Measurements from ENCODE around the gene GPR141.
"Not testable (repeated sequence)": the region's sequence is repeated elsewhere in the genome, so short reads cannot be mapped to it uniquely, and the experiment has no call there.

Gene GPR141

DNA sequence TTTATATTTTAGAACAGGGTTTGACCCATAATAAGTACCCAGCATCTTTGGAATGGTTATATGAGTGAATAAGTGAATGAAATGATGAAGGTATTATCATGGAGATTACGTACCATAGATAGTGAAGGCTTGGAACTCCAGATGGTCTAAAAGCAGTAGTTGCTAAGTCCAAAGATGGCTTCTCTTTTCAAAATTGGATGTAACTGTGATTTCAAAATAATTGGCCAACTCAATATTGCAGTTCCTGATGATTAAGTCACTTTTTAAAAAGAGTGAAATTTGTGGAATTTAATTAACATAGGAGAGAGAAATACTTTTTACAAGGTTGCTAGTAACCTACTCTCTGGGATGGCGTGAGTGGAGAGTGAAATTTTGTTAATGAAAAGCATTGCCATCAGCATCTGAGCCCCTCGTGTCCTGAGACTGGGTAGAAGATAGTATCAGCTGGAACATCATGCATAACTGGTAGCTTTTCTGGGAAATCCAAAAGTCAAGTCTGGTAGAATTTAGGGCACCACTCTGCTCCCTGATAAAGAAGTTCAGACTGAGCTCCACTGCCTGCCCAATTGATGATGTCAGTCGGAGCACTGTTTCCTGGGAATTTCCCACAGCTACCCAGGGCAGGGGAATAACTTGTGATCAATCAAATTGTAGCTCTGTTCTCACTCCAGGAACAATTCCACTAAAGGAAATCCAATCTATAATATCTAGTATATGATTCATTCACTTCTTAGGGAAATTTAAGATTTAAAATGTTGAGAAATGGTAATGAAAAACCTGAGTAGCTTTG, 3.2 kb downstream of the GPR141 start:
- no peak for DNase-seq (ENCODE audit: low read depth)

DNA sequence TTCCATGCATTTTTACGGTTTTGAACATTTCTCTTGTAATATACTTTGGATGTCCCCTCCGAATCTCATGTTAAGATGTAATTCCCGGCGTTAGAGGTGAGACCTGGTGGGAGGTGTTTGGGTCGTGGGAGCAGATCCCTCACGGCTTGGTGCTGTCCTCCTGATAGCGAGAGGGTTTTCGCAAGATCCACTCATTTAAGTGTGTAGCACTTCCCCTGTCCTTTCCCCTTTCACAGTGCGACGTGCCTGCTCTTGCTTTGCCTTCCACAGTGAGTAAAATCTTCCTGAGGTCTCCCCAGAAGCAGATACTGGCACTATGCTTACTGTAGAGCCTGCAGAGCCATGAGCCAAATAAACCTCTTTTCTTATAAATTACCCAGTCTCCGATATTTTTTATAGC, 6.6 kb downstream of the GPR141 start:
- DNase-seq (ENCODE audit: low read depth), result no peak

DNA sequence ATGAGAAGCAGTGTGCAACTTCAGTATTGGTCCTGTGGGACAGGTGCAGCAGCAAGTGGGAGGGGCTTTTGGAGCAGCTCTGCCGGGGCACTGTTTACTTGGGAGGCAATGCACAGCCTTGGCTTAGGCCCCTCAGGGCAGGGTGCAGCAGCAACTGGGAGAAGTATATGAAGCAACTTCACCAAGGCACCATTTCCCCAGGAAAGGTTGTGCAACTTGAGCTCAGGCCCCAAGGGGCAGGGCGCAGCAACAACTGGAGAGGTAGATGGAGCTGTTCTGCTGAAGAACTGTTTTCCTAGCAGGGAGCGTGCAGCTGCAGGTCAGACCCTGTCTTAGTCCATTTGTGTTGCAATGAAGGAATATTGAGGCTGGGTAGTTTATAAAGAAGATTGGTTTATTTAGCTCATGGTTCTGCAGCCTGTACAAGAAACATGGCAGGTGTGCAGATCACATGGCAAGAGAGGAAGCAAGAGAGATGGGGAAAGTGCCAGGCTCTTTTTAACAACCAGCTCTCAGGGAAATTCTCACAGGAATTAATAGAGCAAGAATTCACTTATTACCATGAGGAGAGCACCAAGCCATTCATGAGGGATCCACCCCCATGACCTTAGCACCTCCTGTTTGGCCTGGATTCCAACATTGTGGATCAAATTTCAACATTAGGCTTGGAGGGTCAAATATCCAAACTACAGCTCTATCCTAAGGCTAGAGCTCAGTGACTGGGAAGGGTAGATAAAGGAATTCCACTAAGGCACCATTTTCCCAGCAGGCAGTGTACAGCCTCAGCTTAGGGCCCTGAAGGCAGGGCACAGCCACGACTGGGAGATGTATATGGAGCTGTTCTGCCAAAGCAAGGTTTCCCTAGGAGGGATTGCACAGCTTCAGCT, 10.9 kb downstream of the GPR141 start:
- DNase-seq (ENCODE audit: low read depth), result no peak

DNA sequence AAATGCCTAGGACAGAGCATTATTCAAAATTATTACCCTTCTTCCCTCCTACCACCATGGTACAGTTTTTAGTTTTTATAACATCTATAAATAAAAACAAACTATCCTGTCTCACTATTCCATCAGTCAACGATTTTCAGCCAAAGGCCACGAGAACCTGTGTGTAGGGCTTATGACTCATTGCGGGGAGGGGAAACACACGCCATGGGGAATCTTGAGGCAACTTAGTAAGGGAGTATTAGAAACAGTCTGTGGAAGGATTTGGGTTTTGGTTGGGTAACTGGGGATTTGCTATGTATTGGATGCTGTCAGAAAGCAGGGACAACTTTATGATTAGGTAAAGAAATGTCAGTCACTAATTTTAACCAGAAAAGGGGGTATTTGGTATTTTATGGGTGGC, 14.7 kb downstream of the GPR141 start:
- no peak for DNase-seq (ENCODE audit: low read depth)

DNA sequence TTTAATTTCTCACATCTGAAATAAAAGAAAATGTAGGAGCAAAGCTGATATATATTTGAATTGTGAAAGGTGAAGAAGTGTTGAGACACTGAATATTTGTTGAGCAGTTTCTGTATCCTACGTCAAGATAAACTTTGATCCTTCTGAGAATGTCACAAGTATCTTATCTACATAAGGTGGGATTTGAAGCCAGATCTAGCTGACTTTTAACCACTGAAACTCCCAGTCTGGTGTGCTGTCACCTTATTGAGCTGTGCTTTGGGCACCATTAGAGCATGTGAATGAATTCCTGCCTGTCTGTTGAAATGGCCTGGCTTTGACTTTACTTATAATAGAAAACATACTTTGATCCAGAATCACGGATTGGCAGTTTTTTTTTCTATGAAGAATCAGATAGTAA, 15.2 kb downstream of the GPR141 start:
- no peak for DNase-seq (ENCODE audit: low read depth)

DNA sequence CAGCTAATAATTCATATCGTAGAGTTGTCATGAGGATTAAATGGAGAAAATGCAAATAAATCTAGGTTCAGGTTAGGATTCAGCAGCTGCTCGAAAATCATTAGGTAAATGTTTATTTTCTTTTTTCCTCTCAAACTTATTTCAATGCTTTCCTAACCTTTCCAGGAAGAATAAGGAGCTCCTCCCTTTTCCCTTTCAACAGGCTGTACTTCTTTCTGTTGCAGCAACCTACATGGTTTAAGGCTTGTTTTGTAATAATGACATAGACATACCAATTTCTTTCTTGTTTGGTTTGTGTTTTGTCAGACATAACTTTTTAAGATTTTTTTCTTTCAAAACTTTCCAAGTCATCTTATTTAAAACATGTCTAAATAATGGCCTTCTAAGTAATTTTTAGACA, 18.2 kb downstream of the GPR141 start:
- DNase-seq (ENCODE audit: low read depth), result no peak

DNA sequence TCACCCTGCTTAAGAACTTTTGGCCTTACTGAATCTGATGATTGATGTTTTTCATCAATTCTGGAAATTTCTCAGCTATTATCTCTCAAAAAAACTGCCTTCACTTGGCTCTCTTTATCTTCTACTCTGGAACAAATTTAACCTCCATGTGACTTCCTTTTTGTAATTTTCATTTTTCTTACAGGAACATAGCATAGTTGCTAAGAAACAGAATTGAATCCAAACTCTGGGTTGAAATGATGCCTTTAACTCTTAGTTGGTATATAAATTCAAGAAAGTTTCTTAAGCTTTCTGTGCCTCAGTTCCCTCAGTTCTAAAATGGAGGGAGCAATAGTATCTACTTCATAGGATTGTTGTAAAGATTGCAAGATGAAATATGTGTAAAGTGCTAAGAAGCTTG, 19.8 kb downstream of the GPR141 start:
- DNase-seq (ENCODE audit: low read depth), result no peak

DNA sequence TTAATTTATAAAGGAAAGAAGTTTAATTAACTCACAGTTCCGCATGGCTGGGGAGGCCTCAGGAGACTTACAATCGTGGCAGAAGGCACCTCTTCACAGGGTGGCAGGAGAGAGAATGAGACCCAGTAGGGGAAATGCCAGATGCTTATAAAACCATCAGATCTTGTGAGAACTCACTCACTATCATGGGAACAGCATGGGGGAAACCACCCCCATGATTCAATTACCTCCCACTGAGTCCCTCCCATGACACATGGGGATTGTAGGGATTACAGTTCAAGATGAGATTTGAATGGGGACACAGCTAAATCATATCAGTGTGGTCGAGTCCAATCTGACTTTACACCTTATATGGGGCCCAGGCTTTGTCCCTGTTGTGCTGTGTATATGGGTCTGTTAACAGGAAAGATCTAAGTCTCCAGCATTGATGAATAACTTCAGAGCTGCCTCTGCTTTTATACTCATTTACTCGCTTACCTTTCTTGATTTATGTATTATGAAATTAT, 20.8 kb downstream of the GPR141 start:
- not testable (repeated sequence) for DNase-seq (ENCODE audit: low read depth)

DNA sequence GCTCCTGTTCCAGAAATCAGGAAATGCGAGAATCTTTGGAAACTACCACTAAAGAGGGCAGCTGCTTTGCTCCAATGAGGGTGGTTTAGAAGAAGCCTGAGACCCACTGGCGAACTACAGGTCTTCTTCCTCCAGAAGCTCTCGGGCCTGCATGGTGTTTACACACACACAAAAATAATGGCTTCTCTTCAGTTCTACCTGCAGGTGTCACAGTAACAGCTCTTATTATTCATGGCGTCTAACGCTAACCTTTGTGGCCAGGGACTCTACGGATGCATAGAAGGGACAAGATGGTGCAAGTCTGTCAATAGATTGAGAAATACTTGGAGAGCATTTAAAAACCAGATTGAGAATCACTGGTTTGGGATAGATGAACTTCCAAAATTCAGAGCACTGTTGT, 22.4 kb downstream of the GPR141 start:
- no peak for DNase-seq (ENCODE audit: low read depth)

DNA sequence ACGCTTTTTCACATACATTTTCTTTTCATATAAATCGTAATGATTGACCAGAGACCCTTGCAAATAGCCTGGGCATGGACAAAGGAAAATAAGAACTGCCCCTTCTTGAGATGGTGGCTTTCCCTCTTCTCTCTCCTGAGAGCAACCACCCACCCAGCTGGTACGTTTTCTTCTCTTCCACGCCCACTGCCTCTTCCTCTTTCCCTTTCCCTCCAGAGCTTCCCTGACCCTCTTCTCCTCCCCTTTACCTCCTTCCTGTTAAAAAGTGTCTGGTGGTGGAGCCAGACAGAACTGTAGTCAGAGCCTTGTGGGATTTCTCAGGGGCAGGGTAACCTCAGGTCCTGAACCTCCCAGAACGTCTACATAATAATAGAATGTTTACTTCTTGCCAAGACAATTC, 23.2 kb downstream of the GPR141 start:
- no peak for DNase-seq (ENCODE audit: low read depth)

DNA sequence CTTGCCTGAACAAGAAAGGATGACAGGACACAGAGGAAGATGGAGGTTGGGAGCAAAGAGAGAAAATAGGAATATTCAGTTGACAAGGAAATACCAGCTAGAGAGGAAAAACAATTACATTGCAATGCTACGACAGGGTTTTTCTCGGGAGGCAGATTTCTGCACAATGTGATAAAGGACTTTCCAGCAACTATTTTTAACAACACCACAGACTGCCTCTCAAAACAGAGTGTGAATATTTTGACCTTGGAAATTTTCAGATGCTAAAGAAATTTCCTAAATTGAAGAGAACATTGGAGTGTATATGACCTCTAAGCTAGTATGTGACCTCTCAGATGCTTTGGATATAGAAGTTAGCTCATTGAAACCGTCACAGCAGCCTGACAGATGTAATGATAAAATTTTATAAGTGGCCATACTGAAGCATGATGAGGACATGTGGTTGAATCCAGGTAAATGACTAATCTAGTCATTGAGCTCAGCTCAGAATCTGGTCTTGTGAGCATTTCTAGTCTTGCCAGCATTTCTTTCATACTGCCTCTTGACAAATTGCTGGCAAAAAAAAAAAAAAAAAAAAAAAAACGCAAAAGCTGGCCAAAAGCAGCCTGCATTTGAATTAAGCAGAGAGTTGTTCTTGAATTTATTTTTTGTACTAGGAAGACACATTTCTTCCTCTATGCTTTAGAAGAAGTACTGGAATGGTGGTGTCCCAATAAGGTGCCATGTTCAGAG, 24.4 kb downstream of the GPR141 start:
- no peak for DNase-seq (ENCODE audit: low read depth)

DNA sequence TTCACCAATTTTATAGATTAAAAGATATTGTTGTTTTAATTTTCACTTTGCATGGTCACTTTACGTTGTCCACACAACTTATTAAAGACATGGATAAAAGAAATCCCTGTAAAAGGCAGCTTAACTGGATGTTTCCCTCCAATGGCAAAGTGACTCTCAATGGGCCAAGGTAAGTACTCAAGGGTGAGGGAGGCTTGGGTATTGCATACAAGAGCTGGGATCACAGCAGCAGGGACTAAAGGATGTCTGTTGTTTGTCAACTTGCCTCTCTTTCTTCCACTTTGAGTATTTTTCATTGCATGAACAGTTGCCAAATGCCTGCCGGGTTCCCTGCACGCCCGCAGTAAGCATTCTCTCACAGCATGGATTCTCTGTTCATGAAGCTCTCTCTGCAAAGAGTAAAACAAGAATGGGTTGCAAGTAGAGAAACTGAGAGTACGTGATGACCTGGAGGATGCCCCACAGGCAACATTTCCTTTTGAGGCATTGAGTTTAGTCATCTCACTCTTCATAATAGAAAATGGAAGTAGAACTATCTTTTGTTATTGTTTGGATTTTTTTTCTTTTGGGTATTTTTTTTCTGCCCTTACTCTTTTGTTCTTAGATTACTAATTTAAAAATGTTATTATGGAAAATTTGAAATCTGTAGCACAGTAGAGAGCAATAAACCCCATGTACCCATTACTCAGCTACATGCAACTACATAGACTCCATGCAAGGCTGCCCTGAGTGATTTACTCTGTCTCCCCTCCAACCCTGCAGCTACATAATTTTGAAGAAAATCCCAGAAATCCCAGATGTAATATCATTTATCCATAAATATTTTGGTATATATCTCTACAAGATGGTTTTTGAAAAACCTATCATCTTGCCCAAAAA, 26.3 kb downstream of the GPR141 start:
- no peak for DNase-seq (ENCODE audit: low read depth)

DNA sequence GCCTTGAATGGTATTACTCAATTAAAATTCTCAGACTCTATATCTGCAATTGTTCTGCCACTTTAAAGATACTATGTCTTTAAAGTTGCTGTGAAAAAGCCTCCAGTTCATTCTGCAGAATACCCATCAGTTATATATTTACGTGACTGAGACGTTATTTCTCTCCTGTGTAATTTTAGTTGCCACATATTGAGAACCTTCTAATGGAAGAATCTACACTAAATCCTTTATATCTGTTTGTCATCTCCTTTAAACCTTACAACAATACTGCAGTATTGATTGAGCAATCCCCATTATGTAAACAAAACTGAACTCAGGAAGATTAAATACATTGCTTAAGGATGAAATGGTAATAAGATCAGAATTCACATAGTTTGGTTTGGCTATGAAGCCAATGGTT, 30.0 kb downstream of the GPR141 start:
- DNase-seq (ENCODE audit: low read depth), result no peak

DNA sequence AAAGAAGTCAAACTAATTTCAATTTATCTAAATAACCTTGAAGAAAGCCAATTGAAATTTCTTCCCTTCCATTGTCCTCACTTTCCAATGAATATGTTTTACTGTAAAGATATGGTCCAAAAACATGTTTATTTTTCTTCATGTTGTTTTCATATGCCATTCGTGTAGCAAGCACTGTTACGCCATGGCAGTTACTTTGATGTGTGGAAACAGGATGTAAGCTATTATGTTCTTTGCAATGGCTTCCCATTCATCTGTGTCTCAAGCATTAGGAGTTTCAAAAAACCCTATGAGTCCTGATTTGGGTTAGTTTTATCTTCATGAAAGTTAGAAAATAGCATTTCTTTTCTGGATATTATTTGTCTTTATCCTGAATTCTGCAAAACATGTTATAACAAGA, 31.0 kb downstream of the GPR141 start:
- DNase-seq (ENCODE audit: low read depth), result no peak

DNA sequence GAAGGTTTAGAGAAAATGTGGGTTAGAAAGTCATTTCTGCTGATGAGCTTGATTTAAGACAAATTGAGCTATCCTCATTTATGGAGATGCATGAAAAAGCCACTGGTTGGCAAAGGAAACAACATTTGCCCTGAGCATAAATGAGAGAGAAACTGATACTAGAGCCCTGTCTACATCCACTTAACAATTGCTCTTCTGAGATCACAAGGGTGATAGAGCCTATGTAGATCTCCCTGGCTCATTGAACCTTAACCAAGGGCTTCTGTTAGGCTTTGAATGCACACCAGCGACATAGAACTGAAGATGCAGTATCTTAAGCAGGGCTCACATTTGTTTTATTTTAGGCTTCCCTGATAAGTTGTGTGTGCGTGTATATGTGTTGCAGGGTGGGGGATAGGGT, 35.0 kb downstream of the GPR141 start:
- DNase-seq (ENCODE audit: low read depth), result no peak

DNA sequence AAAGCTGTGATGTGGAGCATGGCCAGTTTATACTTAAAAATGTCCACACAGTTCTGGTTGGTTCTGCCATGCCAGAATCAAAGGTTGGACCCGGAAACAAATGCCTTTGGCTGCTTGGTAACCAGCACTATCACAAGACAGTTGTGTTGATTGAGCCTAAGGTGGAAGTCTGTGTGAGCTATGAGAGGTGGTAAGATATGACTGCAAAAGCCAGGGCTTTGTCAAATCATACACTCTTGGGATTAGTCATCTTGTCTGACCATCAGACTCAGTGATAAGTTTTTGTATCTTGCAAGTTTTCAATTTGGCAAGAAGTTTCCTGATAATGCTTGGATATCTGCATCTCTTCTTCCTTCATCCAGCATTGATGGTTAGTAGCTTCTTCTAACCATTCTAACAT, 35.5 kb downstream of the GPR141 start:
- DNase-seq (ENCODE audit: low read depth), result no peak

DNA sequence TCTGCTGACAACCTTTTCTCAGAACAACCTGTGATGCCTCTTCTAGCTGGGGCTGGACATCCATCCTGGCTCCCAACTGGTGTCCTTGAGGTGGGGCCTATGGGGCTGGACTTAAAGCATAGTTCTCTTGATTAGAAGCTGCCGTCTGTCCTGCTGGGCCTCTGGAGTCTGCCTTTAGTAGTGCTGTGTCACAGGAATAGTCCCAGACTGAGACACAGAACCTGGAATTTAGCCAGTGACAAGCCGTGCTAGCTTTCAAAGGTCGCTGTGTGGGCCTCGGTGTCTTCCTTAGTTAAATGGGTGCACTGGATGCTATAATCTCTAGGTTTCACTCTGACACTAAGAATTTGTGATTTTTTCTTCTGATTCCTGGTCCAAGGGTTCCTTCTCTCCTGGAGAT, 41.2 kb downstream of the GPR141 start:
- no peak for DNase-seq (ENCODE audit: low read depth)

DNA sequence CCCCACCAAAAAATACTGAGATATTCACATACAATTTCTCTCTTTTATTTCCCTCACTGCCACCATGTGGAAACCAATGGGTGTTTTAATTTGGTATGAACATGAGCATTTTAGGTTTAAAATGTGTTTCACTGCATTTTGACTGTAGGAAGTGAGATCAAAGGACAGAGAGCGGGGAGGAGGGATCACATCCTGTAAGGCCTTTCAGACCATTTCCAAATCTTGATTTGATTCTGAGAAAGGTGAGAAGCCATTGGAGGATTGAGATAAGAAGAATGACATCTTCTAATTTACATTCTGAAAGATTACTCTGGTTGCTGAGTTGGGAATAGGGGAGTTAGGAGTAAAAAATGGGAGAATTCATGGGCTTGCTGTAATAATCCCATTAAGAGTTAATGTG, 42.5 kb downstream of the GPR141 start:
- no peak for DNase-seq (ENCODE audit: low read depth)

DNA sequence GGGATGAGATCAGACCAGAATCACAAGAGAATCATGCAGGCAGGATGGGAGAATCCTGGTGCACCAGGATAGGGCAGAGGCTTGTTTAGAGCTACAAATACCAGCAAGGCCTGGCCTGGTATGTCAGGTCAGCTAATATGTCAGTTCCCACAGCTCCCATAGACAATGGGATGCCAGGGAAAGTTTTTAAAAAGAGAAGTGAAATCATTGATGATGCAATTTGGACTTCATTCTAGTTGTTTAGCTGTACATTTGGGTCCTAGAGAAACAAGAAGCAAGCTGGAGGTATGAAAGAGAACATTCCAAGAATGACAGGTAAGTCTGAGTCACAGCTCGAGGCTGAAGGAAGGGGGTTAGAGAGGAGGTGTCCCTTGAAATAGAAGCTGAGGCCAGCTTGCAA, 45.2 kb downstream of the GPR141 start:
- no peak for DNase-seq (ENCODE audit: low read depth)

DNA sequence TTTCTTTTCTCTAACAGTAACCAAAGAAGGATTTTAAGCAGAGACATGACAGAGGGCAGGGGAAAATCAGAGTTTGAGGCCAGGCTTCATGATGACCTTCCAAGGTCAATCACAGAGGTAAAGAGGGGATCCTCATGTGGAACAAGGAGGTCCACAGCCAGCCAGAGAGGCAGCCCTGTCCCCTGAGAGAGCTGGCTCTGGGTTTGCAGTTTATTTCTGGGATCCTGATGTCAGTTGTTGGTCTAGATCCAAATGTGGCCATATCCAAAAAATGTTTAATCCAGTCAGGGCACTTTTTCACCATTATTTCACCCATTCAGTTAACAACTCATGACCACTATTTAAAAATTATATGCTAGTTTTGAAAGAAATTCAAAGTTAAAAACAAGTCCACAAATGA, 45.6 kb downstream of the GPR141 start:
- DNase-seq (ENCODE audit: low read depth), result no peak

DNA sequence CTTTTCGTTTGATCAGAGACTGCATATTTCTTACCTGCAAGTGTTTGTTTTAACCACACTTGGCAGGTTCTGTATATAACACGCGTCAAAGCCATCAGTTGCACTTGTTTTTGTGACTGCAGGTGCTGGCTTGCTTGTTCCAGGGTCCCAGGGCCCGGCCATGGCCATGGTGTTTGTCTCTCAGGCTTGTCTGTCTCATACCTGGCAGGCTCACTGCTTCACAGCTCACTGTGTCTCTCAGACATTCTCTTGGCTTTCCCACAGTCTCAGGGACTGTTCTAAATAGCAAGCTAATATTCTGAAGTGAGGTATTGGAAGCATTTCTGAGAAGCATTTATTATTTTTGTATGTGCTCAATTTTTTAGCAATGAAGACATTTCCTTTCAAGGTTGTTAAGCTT, 46.9 kb downstream of the GPR141 start:
- no peak for DNase-seq (ENCODE audit: low read depth)

DNA sequence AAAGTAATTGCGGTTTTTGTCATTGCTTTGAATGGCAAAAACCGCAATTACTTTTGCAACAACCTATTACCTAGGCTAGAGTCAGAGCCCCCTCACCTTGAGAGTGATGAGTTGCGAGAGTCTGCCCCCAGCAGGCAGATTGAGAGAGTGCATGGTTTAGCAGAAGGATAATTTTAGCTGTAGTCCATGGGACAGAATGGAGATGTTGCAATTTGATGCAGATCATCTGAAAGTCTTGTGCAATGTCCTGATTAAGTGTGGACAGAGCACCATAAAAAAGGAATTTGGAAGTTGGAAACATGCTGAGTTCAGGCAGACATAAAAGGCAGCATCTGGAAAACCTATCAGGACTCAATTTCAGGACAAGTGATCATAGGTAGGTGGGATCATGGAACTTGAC, 48.7 kb downstream of the GPR141 start:
- DNase-seq (ENCODE audit: low read depth), result no peak

All from stimulated activated CD8-positive, alpha-beta memory T cell treated with anti-CD3 and anti-CD28 coated beads, Interleukin-12 subunit alpha, Interleukin-12 subunit beta, amount 100 ng/mL, for 4 hours (primary cell).